C4-2B (cell line): ENCODE measurements around the gene PYROXD2.

Experiments used
- CTCF ChIP-seq: fragments of 450-650 bp; conservative IDR thresholded peaks from 2 replicates; pipeline ENCODE4 v1.5.1; 2017; ENCODE audit warnings: mild to moderate bottlenecking
- ZFX ChIP-seq: fragments of 450-650 bp; IDR thresholded peaks from 2 replicates; pipeline ENCODE4 v1.6.1; 2017

DNA sequence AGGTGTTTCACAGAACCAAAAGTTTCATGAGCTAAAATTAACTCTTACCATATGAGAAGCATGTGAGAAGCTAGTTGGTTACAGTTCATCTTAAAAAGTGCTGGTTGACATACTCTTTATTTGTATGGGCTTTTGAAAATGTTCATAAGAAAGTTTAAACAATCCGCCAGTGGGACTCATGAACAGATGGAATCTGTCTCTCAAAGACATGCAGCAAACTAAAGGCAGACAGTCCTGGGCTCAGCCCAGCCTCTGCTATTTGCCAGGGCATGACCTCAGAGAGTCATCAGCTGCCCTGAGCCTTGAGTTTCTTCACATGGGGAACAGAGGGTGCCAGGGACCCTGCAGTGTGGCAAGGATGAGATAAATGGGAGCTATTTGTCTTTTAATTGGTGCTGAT, 3.2 kb downstream of the PYROXD2 start:
- TF ChIP-seq ZFX (no peak), CTCF (no peak)
